ENCODE data around the gene PIGS. TPM values are rescaled to one million over a fixed set of nuclear protein-coding genes. Genes with fewer than 3 reads are reported as not detected.

The PIGS gene
- polyA plus RNA-seq, 3 donors, result 59.4 to 87.5 (median 84.9) TPM

DNA sequence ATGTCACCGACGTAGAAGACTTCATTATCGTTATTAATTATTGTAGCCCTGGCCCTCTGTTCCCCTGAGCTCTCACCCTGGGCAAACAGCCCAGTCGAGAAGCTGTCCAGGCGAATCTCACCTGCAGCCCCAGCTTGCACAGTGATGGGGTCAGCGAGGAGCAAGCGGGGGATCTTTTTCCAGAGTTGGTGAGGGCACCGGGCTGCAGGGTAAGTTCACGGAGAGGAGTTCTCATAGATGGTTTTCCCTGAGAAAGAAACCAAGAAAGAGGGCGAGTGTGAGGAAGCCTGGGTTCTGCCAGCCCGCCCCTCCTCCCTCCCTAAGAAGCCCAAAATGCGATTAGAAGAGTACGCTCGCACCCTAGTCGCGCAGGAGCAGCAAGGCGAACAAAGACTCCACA, 27.1 kb upstream of the PIGS start:
- Histone ChIP-seq H3K27ac (ENCODE audit: low read depth in 1 of 2, low read length in 2 of 2) (peak overlapping the region; percentile 2 to 100), H3K4me1 (ENCODE audit: control insufficient read depth in 1 of 2, insufficient read depth in 2 of 2, low read length in 2 of 2) (peaks cover 20 to 25% of the 10 kb centered on the region in 2 donors), H3K79me2 (ENCODE audit: insufficient read depth, low read length) (peaks cover 46% of the 10 kb centered on the region), H3K27me3 (ENCODE audit: control insufficient read depth in 2 of 2, insufficient read depth in 2 of 2, low read length in 2 of 2) (no peaks in the 10 kb centered on the region), H3K4me2 (replicated peaks; ENCODE audit: extremely low read depth, low read length, poor library complexity, severe bottlenecking) (peak overlapping the region; percentile 87), H3K9ac (ENCODE audit: insufficient read depth, low read length, poor library complexity, severe bottlenecking) (peak overlapping the region; percentile 99), H4K20me1 (ENCODE audit: insufficient read depth, low read length) (no peaks in the 10 kb centered on the region), H3K36me3 (replicated peaks in 1 of 2; ENCODE audit: control insufficient read depth in 1 of 2, insufficient read depth in 2 of 2, low read length in 2 of 2) (peaks cover under 1% of the 10 kb centered on the region in 2 donors), H3K4me3 (replicated peaks in 1 of 3; ENCODE audit: low read depth in 2 of 3, low read length in 3 of 3) (peak overlapping the region; percentile 62 to 82 (median 69)), H3K9me3 (replicated peaks in 1 of 2; ENCODE audit: control insufficient read depth in 1 of 2, insufficient read depth in 1 of 2, low read length in 2 of 2) (no peaks in the 10 kb centered on the region), H2AFZ (ENCODE audit: insufficient read depth, low read depth, low read length, poor library complexity, severe bottlenecking) (peak overlapping the region; percentile 85)
- DNase-seq, result no peak
- peak overlapping the region; percentile 96 to 99 (median 97) for H3K27ac Mint-ChIP-seq
- 6% methylated on average over 12 of the region's 17 CpGs for WGBS (ENCODE audit: insufficient coverage)
- intact Hi-C loops (cut with micrococcal nuclease), result no loop called here
- peaks cover 0 to 3% (median 0%) of the 10 kb centered on the region in 3 donors for H3K27me3 Mint-ChIP-seq (ENCODE audit: low read depth in 3 of 3)
- H3K4me1 Mint-ChIP-seq, result peaks cover 26% of the 10 kb centered on the region
- peak overlapping the region; percentile 91 to 94 for H3K4me3 Mint-ChIP-seq
- H3K9me3 Mint-ChIP-seq, result peaks cover 0 to 2% (median 0%) of the 10 kb centered on the region in 7 donors
- peaks cover 3 to 11% of the 10 kb centered on the region in 2 donors for H3K36me3 Mint-ChIP-seq
- TF ChIP-seq, protein P1, sequence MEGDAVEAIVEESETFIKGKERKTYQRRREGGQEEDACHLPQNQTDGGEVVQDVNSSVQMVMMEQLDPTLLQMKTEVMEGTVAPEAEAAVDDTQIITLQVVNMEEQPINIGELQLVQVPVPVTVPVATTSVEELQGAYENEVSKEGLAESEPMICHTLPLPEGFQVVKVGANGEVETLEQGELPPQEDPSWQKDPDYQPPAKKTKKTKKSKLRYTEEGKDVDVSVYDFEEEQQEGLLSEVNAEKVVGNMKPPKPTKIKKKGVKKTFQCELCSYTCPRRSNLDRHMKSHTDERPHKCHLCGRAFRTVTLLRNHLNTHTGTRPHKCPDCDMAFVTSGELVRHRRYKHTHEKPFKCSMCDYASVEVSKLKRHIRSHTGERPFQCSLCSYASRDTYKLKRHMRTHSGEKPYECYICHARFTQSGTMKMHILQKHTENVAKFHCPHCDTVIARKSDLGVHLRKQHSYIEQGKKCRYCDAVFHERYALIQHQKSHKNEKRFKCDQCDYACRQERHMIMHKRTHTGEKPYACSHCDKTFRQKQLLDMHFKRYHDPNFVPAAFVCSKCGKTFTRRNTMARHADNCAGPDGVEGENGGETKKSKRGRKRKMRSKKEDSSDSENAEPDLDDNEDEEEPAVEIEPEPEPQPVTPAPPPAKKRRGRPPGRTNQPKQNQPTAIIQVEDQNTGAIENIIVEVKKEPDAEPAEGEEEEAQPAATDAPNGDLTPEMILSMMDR (IDR thresholded peaks at IDR 0.05), result no peak

DNA sequence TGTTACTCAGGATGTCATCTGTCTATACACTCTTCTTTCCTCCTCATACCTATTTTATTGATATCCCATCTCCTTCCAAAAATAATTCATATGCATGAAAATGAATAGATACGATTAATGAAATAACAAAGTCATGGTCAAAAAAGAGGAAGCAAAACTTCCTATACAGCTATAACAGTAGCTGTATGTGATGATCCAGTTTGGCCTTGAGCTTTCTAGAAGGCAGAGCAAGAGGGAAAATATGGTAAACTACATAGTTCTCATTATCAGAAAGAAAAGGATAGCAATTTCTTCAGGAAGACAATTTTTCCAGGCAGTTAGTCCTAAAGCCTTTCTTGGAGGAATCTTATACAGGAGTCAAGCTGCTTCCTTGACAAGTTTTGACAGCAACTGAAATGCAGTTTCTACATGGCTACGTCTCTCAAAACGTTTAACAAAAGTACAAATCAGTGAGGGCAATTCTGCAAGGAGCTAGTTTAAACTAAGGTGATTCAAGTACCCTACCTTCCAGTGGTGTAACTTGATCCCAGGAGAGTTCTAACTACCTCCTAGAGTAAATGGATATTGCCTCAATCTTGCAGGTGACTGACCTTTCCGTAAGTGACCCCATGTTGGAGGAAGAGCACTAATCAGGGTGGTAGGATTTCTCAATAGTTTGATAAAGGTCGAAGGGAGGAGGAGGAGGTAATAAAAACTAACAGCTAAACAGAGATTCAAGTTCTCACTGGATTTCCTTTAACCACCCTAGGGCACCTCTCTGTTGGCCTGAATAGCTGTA, 26.5 kb upstream of the PIGS start:
- Mint-ChIP-seq H3K27ac (peak overlapping the region; percentile 53 to 99 (median 97)), H3K36me3 (peaks cover 8 to 17% of the 10 kb centered on the region in 2 donors), H3K27me3 (ENCODE audit: low read depth in 3 of 3) (peaks cover 0 to 3% (median 0%) of the 10 kb centered on the region in 3 donors), H3K4me1 (peaks cover 26% of the 10 kb centered on the region), H3K4me3 (peak overlapping the region; percentile 91 to 94), H3K9me3 (peaks cover 0 to 2% (median 0%) of the 10 kb centered on the region in 7 donors)
- Histone ChIP-seq H3K4me1 (ENCODE audit: control insufficient read depth in 1 of 2, insufficient read depth in 2 of 2, low read length in 2 of 2) (peaks cover 20 to 25% of the 10 kb centered on the region in 2 donors), H3K27me3 (ENCODE audit: control insufficient read depth in 2 of 2, insufficient read depth in 2 of 2, low read length in 2 of 2) (no peaks in the 10 kb centered on the region), H4K20me1 (ENCODE audit: insufficient read depth, low read length) (no peaks in the 10 kb centered on the region), H3K36me3 (replicated peaks in 1 of 2; ENCODE audit: control insufficient read depth in 1 of 2, insufficient read depth in 2 of 2, low read length in 2 of 2) (peaks cover 6% of the 10 kb centered on the region in 2 donors), H3K4me3 (replicated peaks in 1 of 3; ENCODE audit: low read depth in 2 of 3, low read length in 3 of 3) (peak overlapping the region in 1 of 3 experiments; percentile 82), H2AFZ (ENCODE audit: insufficient read depth, low read depth, low read length, poor library complexity, severe bottlenecking) (peak overlapping the region; percentile 85), H3K27ac (ENCODE audit: low read depth in 1 of 2, low read length in 2 of 2) (peak overlapping the region in 1 of 2 donors; percentile 100), H3K9ac (ENCODE audit: insufficient read depth, low read length, poor library complexity, severe bottlenecking) (no peak overlapping the region), H3K79me2 (ENCODE audit: insufficient read depth, low read length) (peaks cover 52% of the 10 kb centered on the region), H3K4me2 (replicated peaks; ENCODE audit: extremely low read depth, low read length, poor library complexity, severe bottlenecking) (peak overlapping the region; percentile 87), H3K9me3 (replicated peaks in 1 of 2; ENCODE audit: control insufficient read depth in 1 of 2, insufficient read depth in 1 of 2, low read length in 2 of 2) (no peaks in the 10 kb centered on the region)
- DNase-seq, result peak in 2 of 3 donors; percentile 26 to 39
- TF ChIP-seq, protein P1 (IDR thresholded peaks at IDR 0.05), result no peak
- no CpG with 5 or more reads among the region's 5 CpGs for WGBS (ENCODE audit: insufficient coverage)
- intact Hi-C loops (cut with micrococcal nuclease), result no loop called here

Data from CD14-positive monocyte (primary cell).